ENCODE measurements around the gene TSSK3.

The TSSK3 gene

GRCh38 chr1:32362474-32363313 lies at the start of gene TSSK3, which contains the start of gene FAM229A:
TSS of gene TSSK3 (plus strand) at chr1:32362539. CDS start at chr1:32362702, 163 bp downstream.
TSS of gene FAM229A (minus strand) at chr1:32362485. CDS start at chr1:32362091, 394 bp downstream.
- no peak for DNase-seq (ENCODE audit: low spot score)

- no peak for DNase-seq (ENCODE audit: low spot score)
Measured at GRCh38 chr1:32316903-32317277, 45.4 kb upstream of the TSSK3 start.

GRCh38 chr1:32318127-32318869 lies 44.0 kb upstream of the TSSK3 start:
- DNase-seq (ENCODE audit: low spot score): no peak

- DNase-seq (ENCODE audit: low spot score): no peak
Measured at GRCh38 chr1:32321712-32322291, 40.5 kb upstream of the TSSK3 start.

GRCh38 chr1:32327204-32327603 lies 35.1 kb upstream of the TSSK3 start:
- no peak for DNase-seq (ENCODE audit: low spot score)

- DNase-seq (ENCODE audit: low spot score): no peak
Measured at GRCh38 chr1:32329931-32330466, 32.3 kb upstream of the TSSK3 start.

- no peak for DNase-seq (ENCODE audit: low spot score)
Measured at GRCh38 chr1:32330558-32331151, 31.7 kb upstream of the TSSK3 start.

- peak; percentile 47 for DNase-seq (ENCODE audit: low spot score)
Measured at GRCh38 chr1:32331549-32331948, 30.8 kb upstream of the TSSK3 start.

GRCh38 chr1:32332290-32333079 lies 29.9 kb upstream of the TSSK3 start:
- DNase-seq (ENCODE audit: low spot score): no peak

- DNase-seq (ENCODE audit: low spot score): no peak
Measured at GRCh38 chr1:32333251-32333963, 28.9 kb upstream of the TSSK3 start.

- no peak for DNase-seq (ENCODE audit: low spot score)
Measured at GRCh38 chr1:32334274-32334861, 28.0 kb upstream of the TSSK3 start.

GRCh38 chr1:32334864-32335534 lies 27.3 kb upstream of the TSSK3 start:
- DNase-seq (ENCODE audit: low spot score): peak; percentile 73

GRCh38 chr1:32335535-32335789 lies 26.9 kb upstream of the TSSK3 start:
- DNase-seq (ENCODE audit: low spot score): no peak

- DNase-seq (ENCODE audit: low spot score): peak; percentile 92
Measured at GRCh38 chr1:32335790-32336590, 26.3 kb upstream of the TSSK3 start, which contains the start of gene MARCKSL1. TSS of gene MARCKSL1 (minus strand) at chr1:32336233. CDS start at chr1:32336033, 200 bp downstream.

- DNase-seq (ENCODE audit: low spot score): no peak
Measured at GRCh38 chr1:32336591-32336932, 25.8 kb upstream of the TSSK3 start.

GRCh38 chr1:32336963-32337675 lies 25.2 kb upstream of the TSSK3 start:
- no peak for DNase-seq (ENCODE audit: low spot score)

- DNase-seq (ENCODE audit: low spot score): no peak
Measured at GRCh38 chr1:32337855-32338636, 24.3 kb upstream of the TSSK3 start.

All from ecto neural progenitor cell (in vitro differentiated cells).